ENCODE measurements around the gene EVC.
A peak's percentile ranks its signal among the peaks of the same experiment; 100 is the strongest.

The EVC gene

DNA sequence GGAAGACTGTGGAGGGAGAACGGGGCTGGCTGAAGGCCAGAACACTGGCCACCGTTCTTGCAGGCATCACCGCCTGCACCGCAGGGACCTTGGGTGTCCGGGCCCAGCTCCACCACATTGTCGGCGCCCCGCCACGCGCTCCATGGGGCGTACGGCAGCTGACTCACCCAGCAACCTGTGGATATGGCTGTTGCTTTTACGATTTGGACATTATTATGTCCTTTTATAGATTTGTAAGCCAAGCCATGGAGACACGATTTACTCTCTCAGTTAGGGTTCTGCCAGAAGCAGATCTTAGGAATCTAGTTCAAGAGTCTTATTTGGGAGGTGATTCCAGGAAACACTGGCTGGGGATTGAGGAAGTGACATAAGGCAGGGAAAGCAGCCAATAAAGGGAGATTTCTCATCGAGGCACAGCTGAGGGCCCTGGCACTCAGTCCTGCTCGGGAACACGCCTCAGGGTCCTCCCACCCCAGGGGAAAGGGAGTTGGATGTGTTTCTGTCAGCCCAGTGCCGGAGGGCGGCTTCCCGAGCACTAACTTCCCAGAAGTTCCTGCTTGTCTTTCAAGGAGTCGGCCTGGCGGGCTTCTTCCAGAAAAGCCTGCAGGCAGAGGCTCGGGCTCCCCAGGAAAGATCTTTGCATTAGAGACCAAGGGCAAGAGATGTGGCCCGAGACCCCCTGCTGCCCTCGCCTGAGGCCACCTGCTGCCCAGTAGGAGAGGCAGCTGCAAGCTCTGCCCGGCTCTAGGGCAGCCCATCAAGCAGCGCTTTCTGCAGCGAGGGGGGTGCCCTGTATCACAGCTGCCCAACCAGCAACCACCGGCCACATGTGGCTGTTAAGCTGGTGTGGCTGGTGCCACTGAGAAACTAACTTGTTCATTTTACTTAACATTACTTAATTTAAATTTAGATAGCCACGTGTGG lies 129.0 kb downstream of the EVC start:
- Histone ChIP-seq H3K36me3 (peaks cover 98% of the 10 kb centered on the region), H3K9me3 (ENCODE audit: severe bottlenecking) (no peaks in the 10 kb centered on the region), H3K27me3 (ENCODE audit: insufficient read depth, low read depth, severe bottlenecking) (no peaks in the 10 kb centered on the region), H3K4me3 (ENCODE audit: low read depth, low read length) (no peak overlapping the region), H3K27ac (no peak overlapping the region)
- TF ChIP-seq, protein P1, sequence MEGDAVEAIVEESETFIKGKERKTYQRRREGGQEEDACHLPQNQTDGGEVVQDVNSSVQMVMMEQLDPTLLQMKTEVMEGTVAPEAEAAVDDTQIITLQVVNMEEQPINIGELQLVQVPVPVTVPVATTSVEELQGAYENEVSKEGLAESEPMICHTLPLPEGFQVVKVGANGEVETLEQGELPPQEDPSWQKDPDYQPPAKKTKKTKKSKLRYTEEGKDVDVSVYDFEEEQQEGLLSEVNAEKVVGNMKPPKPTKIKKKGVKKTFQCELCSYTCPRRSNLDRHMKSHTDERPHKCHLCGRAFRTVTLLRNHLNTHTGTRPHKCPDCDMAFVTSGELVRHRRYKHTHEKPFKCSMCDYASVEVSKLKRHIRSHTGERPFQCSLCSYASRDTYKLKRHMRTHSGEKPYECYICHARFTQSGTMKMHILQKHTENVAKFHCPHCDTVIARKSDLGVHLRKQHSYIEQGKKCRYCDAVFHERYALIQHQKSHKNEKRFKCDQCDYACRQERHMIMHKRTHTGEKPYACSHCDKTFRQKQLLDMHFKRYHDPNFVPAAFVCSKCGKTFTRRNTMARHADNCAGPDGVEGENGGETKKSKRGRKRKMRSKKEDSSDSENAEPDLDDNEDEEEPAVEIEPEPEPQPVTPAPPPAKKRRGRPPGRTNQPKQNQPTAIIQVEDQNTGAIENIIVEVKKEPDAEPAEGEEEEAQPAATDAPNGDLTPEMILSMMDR (IDR thresholded peaks at IDR 0.05; ENCODE audit: low read depth, low read length), result no peak
- no peak for DNase-seq

- Histone ChIP-seq H3K9me3 (ENCODE audit: severe bottlenecking) (no peaks in the 10 kb centered on the region), H3K36me3 (peaks cover 99% of the 10 kb centered on the region), H3K27me3 (ENCODE audit: insufficient read depth, low read depth, severe bottlenecking) (no peaks in the 10 kb centered on the region), H3K27ac (no peak overlapping the region), H3K4me3 (ENCODE audit: low read depth, low read length) (no peak overlapping the region)
- TF ChIP-seq, protein P1 (IDR thresholded peaks at IDR 0.05; ENCODE audit: low read depth, low read length), result no peak
- no peak for DNase-seq
Measured at GRCh38 chr4:5842456-5842855, 131.5 kb downstream of the EVC start.

- Histone ChIP-seq H3K36me3 (peaks cover 100% of the 10 kb centered on the region), H3K4me3 (ENCODE audit: low read depth, low read length) (no peak overlapping the region), H3K27me3 (ENCODE audit: insufficient read depth, low read depth, severe bottlenecking) (no peaks in the 10 kb centered on the region), H3K9me3 (ENCODE audit: severe bottlenecking) (no peaks in the 10 kb centered on the region), H3K27ac (no peak overlapping the region)
- DNase-seq, result no peak
- TF ChIP-seq, protein P1 (IDR thresholded peaks at IDR 0.05; ENCODE audit: low read depth, low read length), result no peak
Measured at GRCh38 chr4:5843573-5844530, 132.9 kb downstream of the EVC start.

DNA sequence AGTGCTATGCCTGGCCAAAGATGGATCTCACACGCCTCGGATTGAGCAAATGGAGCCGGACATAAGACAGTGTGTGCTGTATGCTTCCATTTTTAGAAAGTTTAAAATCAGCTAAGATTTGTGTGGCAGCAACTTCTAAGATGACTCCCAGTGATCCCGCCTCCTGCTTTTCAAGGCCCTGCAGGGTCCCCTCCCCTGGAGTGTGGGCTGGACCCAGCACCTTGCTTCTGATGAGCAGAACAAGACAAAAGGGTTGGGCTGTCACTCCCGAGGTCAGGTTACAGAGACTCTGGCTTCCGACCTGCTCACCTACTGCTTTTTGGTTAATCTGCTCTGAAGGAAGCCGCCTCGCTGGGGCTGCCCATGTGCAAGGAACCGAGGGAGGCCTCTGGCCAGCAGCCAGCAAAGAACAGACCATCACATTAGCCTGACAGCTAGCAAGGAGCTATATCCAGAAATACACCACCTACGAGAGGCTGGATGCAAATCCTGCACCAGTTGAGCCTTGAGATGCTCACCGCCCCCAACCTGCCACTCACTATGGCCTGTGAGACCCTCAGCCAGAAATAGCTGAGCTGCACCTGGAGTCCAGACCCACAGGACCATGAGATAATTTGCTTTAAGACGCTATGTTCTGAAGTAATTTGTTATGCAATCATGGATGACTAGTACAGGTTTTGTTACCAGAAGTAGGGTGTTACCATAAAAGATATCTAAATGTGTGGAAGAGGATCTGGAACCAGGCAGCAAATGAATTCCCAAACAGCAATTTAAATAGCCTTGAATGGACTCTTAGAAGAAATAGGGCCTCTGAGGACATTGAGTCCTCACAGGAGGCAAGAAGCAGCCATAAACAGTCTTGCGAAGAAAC lies 134.3 kb downstream of the EVC start:
- Histone ChIP-seq H3K27me3 (ENCODE audit: insufficient read depth, low read depth, severe bottlenecking) (no peaks in the 10 kb centered on the region), H3K36me3 (peaks cover 100% of the 10 kb centered on the region), H3K4me3 (ENCODE audit: low read depth, low read length) (no peak overlapping the region), H3K27ac (no peak overlapping the region), H3K9me3 (ENCODE audit: severe bottlenecking) (no peaks in the 10 kb centered on the region)
- TF ChIP-seq, protein P1 (IDR thresholded peaks at IDR 0.05; ENCODE audit: low read depth, low read length), result no peak
- DNase-seq, result no peak

DNA sequence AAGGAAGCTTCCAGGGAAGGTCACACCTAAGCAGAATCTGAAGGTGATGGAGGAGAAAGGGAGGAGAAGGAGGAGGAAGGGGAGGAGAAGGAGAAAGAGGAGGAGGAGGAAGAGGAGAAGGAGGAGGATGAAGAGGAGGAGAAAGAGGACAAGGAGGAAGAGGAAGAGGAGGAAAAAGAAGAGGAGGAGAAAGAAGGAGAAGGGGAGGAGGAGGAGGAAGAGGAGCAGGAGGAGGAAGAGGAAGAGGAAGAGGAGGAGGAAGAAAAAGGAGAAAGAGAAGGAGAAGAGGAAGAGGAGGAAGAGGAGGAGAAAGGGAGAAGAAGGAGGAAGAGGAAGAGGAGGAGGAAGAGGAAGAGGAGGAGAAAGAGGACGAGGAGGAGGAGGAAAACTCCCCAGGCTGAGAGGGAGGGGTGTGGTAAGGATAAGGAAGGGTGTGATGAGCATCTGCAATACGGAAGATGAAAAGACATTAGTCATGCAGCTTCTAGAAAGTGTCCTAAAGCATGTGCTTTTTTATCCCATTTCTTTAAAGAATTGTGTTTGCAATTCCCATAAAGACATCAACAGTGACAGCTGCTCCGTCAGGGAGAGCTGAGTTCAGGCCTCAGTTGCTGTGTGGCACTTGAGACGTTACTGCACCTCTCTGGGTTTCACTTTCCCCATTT lies 140.8 kb downstream of the EVC start:
- Histone ChIP-seq H3K4me3 (ENCODE audit: low read depth, low read length) (no peak overlapping the region), H3K27me3 (ENCODE audit: insufficient read depth, low read depth, severe bottlenecking) (no peaks in the 10 kb centered on the region), H3K36me3 (peaks cover 94% of the 10 kb centered on the region), H3K27ac (peak overlapping the region; percentile 91), H3K9me3 (ENCODE audit: severe bottlenecking) (no peaks in the 10 kb centered on the region)
- TF ChIP-seq, protein P1 (IDR thresholded peaks at IDR 0.05; ENCODE audit: low read depth, low read length), result no peak
- no peak for DNase-seq
